GM19239 (cell line): Measurements from ENCODE around the gene OTC.

Experiments used
- DNase-seq: peaks from one replicate; pipeline ENCODE4 v3.0.0; 2011; ENCODE audit warnings: low spot score; ENCODE audit not compliant: insufficient read length
- FAIRE-seq: peaks from 2 replicates; lab custom pipeline; 2011; peaks lifted over from hg19 to GRCh38; lab: Jason Lieb, UNC

The OTC gene

GRCh38 chrX:38458071-38458470 is 105.7 kb downstream of the OTC start:
- no peak for DNase-seq
- FAIRE-seq: no peak

DNA sequence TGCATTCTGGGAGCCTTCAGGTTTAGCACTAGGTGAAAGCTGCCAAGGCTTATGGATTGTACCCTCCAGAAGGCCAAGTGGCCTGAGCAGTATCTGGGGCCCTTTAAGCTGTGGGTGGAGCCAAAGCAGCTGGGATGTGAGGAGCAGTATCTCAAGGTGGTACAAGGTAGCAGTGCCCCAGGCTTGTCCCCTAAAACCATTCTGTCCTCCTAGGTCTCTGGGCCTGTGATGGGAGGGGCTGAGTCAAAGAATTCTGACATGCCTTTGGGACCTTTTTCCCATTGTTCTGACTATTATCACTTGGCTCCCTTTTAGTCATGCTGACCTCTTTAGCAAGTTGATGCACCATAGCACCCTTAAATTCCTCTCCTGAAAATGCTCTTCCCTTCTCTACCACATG is 109.9 kb downstream of the OTC start:
- DNase-seq (no peak), FAIRE-seq (no peak)

GRCh38 chrX:38465686-38466085 is 113.3 kb downstream of the OTC start:
- no peak for DNase-seq
- no peak for FAIRE-seq

DNA sequence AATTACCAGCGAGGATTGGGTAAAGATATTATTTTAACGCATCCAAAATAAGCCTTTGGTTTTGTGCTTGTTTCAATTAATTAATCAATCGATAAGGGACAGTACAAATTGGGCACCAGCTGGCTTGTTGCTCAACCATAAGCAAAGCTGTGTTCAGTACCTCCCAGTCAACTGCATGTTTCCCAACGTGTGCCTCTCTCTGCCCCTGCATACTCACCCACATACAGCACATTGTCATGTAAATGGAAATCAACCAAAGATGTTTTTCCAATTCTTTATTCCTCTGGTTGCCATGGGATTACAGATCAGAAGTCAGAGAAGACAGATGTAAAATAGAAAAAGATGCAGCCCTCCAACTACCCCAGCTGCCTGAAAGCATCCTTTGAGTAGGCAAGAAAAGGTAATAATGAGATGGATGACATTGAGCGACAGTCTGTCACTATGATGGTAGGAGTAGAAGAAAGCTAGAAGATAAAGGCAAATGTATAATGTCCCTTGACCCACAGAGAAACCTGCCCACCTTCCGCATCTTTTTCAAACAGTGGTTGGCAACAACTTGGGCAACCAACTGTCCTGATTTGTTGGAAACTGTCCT is 116.3 kb downstream of the OTC start:
- no peak for FAIRE-seq
- DNase-seq: no peak
